Heart left ventricle (tissue), 16 donors: Measurements from ENCODE around the gene RHAG. TPM values are rescaled to one million over a fixed set of nuclear protein-coding genes. Genes with fewer than 3 reads are reported as not detected.

ENCODE experiments used
- ATAC-seq, 4 donors: fragments of 200-7000 bp; cut with Tn5 transposase; one replicate each; pipeline ENCODE4 v1.9.1; 2020 to 2022; ENCODE audit warnings: moderate library complexity in 4 of 4, mild to moderate bottlenecking in 3 of 4, moderate number of reproducible peaks in 1 of 4
- DNase-seq, 5 donors: peaks; one replicate each; pipeline ENCODE4 v3.0.0-alpha.2; 2020
- H3K27ac ChIP-seq, 12 donors: fragments of 200-600 bp; sonication (generic) in 4 of 12; one replicate each; pipeline versions ENCODE4 v1.5.0 to v1.8.0; 2016 to 2022; ENCODE audit warnings: mild to moderate bottlenecking in 2 of 12
- H3K27me3 ChIP-seq, 9 donors: fragments of 200-600 bp; sonication (generic) in 2 of 9; one replicate each; pipeline versions ENCODE4 v1.5.1 to v1.8.0; 2016 to 2022; ENCODE audit warnings: mild to moderate bottlenecking in 3 of 9
- H3K36me3 ChIP-seq, 9 donors: fragments of 200-600 bp; sonication (generic) in 2 of 9; one replicate each; pipeline versions ENCODE4 v1.5.0 to v1.8.0; 2018 to 2022; ENCODE audit warnings: mild to moderate bottlenecking in 2 of 9
- H3K4me1 ChIP-seq, 12 donors: fragments of 200-600 bp; sonication (generic) in 4 of 12; one replicate each; pipeline versions ENCODE4 v1.5.0 to v1.8.0; 2016 to 2022; ENCODE audit warnings: mild to moderate bottlenecking in 3 of 12
- H3K4me3 ChIP-seq, 12 donors: fragments of 200-600 bp; sonication (generic) in 4 of 12; one replicate each; pipeline versions ENCODE4 v1.5.0 to v1.8.0; 2017 to 2022; ENCODE audit warnings: mild to moderate bottlenecking in 9 of 12, moderate library complexity in 4 of 12
- H3K9me3 ChIP-seq, 12 donors: fragments of 200-600 bp; sonication (generic) in 4 of 12; one replicate each; pipeline versions ENCODE4 v1.5.0 to v1.8.0; 2016 to 2022; ENCODE audit warnings: mild to moderate bottlenecking in 1 of 12
- POLR2A ChIP-seq, 2 donors: fragments of 450-650 bp; IDR thresholded peaks; one replicate each; pipeline ENCODE4 v1.6.1; 2017; ENCODE audit warnings: antibody characterized with exemption in 2 of 2, mild to moderate bottlenecking in 2 of 2, moderate library complexity in 2 of 2
- WGBS, 4 donors: extraction: QIAGEN DNeasy Blood & Tissue Kit in 2 of 4; methylation state at CpG; one replicate each; pipeline versions ENCODE4 v1.1.5 to v1.1.7; 2013 to 2018; 5-methylcytosine and 5-hydroxymethylcytosine counted together
- intact Hi-C, 10 donors: fragments of 100-400 bp; cut with DNase I; formaldehyde crosslinking; loops; one replicate each; pipeline versions ENCODE4 v1.11.1 to v1.14.2; 2022
- long read RNA-seq, 3 donors: library from polyadenylated mRNA; unstranded; transcript quantifications; one replicate each; pipeline ENCODE4 v2.0.0, GENCODE V29; 2020 to 2021
- polyA plus RNA-seq, 2 donors: library from polyadenylated mRNA; stranded (reverse); fragments of 200-250 nt; gene quantifications; one replicate each; pipeline ENCODE4 v1.2.3, GENCODE V29; 2013
- total RNA-seq, 9 donors: library from RNA; depleted of rRNA in 2 of 9; stranded (reverse); fragments of >200 nt in 2 of 9; fragmentation: NEBNext Ultra II Directional in 3 of 9; extraction: Animal tissue kit (Norgen Biotek cat#: 25700) in 3 of 9; gene quantifications; one replicate each; pipeline versions ENCODE4 v1.1.0 to v1.2.4, GENCODE V29; 2016 to 2023
- TF ChIP-seq, protein P1 (sequence below), 12 donors: fragments of 200-600 bp; sonication (generic) in 4 of 12; IDR thresholded peaks; one replicate each; pipeline versions ENCODE4 v1.5.0 to v1.8.0; 2018 to 2022; ENCODE audit warnings: antibody characterized with exemption in 12 of 12, mild to moderate bottlenecking in 5 of 12
- donor health status: ischemic (EF 13 %, LVEDD 7.1; RV severe dilation, severe dysfunction).
- donor health status: healthy with polysubstance abuse.
- donor health status: DM: no; HTN: yes; CAD: no.
- donor health status: DM: no; HTN: no; CAD: no.
- donor health status: ischemic (EF 25% LVEDD 6.9; RV normal size, moderate dysfunction).
- donor health status: ischemic (EF 25% LVEDD 5.7; RV mildly dilated, moderate dysfunction).
- donor health status: healthy.
- donor health status: DM: yes; HTN: yes; CAD: no.
- donor health status: ischemic (EF 35%, LVEDD 5.7; RV mildly dilated, moderate dysfunction).
- donor health status: nonischemic (EF 11% LVEDD 7.7; RV severe dilation, severe dysfunction).
- donor health status: DM: yes; HTN: yes; CAD: no.
- donor health status: PGD.
- donor health status: ischemic (EF 29% LVEDD 5.4; RV normal size, mild dysfunction).
- donor health status: nonischemic (EF 23%, LVEDD 6.1; RV moderate dilation, normal function).

Gene RHAG
- total RNA-seq (1 to 10 TPM in 2 of 9 donors, under 1 TPM in 3, not detected in 4; 0.16 to 2.6 (median 0.44) TPM), polyA plus RNA-seq (under 1 TPM; 0.22 to 0.53 TPM)
- long read RNA-seq, donor 1, partial matches to known transcripts = 0 of 1 reads
- long read RNA-seq, donor 1, other reads (novel, unspliced or antisense) = 1 of 1 reads
- long read RNA-seq, donor 2, partial matches to known transcripts = 0 of 1 reads
- long read RNA-seq, donor 2, other reads (novel, unspliced or antisense) = 0 of 1 reads
- long read RNA-seq, donor 3 = 0 reads

GRCh38 chr6:49636713-49637349, at the start of gene RHAG:
Gene RHAG (minus strand): TSS chr6:49636839. CDS start chr6:49636812, 27 bp downstream.
- WGBS, 4 donors = 58 to 69% (median 64%) methylated on average over 3 of the region's 3 CpGs
- Histone ChIP-seq H3K4me1 (no peaks in the 10 kb centered on the region), H3K27me3 (no peaks in the 10 kb centered on the region), H3K27ac (no peak within 1 kb of the TSS), H3K4me3 (no peak within 1 kb of the TSS), H3K9me3 (no peaks in the 10 kb centered on the region), H3K36me3 (no peaks in the 10 kb centered on the region)
- TF ChIP-seq POLR2A (IDR thresholded peaks at IDR 0.05) = no peak
- TF ChIP-seq, protein P1, sequence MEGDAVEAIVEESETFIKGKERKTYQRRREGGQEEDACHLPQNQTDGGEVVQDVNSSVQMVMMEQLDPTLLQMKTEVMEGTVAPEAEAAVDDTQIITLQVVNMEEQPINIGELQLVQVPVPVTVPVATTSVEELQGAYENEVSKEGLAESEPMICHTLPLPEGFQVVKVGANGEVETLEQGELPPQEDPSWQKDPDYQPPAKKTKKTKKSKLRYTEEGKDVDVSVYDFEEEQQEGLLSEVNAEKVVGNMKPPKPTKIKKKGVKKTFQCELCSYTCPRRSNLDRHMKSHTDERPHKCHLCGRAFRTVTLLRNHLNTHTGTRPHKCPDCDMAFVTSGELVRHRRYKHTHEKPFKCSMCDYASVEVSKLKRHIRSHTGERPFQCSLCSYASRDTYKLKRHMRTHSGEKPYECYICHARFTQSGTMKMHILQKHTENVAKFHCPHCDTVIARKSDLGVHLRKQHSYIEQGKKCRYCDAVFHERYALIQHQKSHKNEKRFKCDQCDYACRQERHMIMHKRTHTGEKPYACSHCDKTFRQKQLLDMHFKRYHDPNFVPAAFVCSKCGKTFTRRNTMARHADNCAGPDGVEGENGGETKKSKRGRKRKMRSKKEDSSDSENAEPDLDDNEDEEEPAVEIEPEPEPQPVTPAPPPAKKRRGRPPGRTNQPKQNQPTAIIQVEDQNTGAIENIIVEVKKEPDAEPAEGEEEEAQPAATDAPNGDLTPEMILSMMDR (IDR thresholded peaks at IDR 0.05) = no peak
- DNase-seq (no peak), ATAC-seq (no peak)
- intact Hi-C loops = loop anchor here in 1 of 10 donors (10.0 kb wide), 1 partner anchor 208 kb away; no protein-coding TSS in a partner anchor

DNA sequence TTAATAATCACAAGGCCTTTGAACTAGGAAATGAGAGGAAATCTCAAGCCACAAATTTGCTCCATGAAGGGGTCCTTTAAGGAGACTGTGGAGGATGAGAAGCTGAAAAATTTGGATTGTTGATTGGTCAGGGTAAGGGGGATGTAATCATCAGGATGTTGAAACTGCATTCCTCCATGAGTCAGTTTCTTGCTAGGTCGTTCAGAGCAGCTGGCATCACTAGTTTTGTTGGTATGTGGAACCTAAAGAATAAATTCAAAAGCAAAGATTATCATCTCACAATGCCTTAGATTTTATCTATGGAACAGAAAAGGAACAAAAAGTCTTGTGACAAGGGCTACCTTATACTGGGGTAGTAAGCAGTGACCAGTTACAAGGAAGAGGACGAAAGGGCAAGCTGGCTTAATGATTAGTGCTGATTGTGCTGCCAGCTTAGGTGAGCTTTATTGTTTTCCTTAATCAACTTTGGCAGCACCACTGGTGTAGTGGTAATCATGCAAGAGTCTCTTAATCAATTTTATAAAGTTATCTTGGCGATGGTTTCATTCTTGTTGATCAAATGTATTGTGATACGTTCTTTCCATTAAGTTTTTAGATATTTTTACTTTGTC, 40.1 kb upstream of the RHAG start:
- ATAC-seq = no peak

GRCh38 chr6:49675816-49676215, 39.2 kb upstream of the RHAG start:
- Histone ChIP-seq H3K36me3 (no peaks in the 10 kb centered on the region), H3K9me3 (peaks cover 0 to 10% (median 0%) of the 10 kb centered on the region in 12 donors), H3K27me3 (no peaks in the 10 kb centered on the region), H3K27ac (no peak overlapping the region), H3K4me1 (no peaks in the 10 kb centered on the region), H3K4me3 (no peak overlapping the region)
- intact Hi-C loops = no loop called here
- TF ChIP-seq, protein P1 (IDR thresholded peaks at IDR 0.05) = no peak
- no peak for TF ChIP-seq POLR2A (IDR thresholded peaks at IDR 0.05)
- 61 to 87% (median 73%) methylated on average over 1 of the region's 1 CpG for WGBS, 4 donors
- DNase-seq (no peak), ATAC-seq (no peak)

More for the DNA sequence above, 40.1 kb upstream of the RHAG start:
- intact Hi-C loops = no loop called here
- H3K27ac ChIP-seq = no peak overlapping the region
- peaks cover 0 to 6% (median 0%) of the 10 kb centered on the region in 12 donors for H3K9me3 ChIP-seq
- DNase-seq = no peak
- H3K4me3 ChIP-seq = no peak overlapping the region
- TF ChIP-seq, protein P1 (IDR thresholded peaks at IDR 0.05) = no peak
- no peak for TF ChIP-seq POLR2A (IDR thresholded peaks at IDR 0.05)
- H3K36me3 ChIP-seq = no peaks in the 10 kb centered on the region
- no peaks in the 10 kb centered on the region for H3K4me1 ChIP-seq
- H3K27me3 ChIP-seq = no peaks in the 10 kb centered on the region
- WGBS, 4 donors = 57 to 69% (median 65%) methylated on average over 4 of the region's 4 CpGs

DNA sequence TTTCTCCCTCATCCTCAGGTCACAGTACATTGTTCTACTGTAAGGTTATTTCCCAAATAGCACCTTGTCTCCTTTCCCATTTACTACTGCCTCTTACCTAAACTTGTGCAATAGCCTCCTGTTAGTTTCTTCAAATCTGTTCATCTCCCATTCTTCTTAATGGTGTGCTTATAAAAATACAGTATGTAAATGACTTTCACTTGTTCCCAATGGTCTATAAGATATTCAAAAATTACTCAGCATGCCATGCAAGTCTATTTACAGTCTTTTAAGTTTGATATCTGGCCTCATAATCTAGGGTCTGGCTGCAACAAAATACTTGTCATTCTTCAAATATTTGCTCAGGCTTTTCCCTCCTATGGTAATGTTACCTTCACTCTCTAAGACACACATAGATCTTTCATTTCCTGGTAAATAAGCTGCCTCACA, 31.5 kb upstream of the RHAG start:
- Histone ChIP-seq H3K4me3 (no peak overlapping the region), H3K4me1 (no peaks in the 10 kb centered on the region), H3K36me3 (no peaks in the 10 kb centered on the region), H3K9me3 (peaks cover 0 to 10% (median 0%) of the 10 kb centered on the region in 12 donors), H3K27me3 (no peaks in the 10 kb centered on the region), H3K27ac (no peak overlapping the region)
- no peak for TF ChIP-seq POLR2A (IDR thresholded peaks at IDR 0.05)
- TF ChIP-seq, protein P1 (IDR thresholded peaks at IDR 0.05) = no peak
- intact Hi-C loops = no loop called here
- ATAC-seq = no peak
- no peak for DNase-seq
